GM12874 (cell line): ENCODE data around the gene CACNA1C.

ENCODE experiments used
- TF ChIP-seq, protein P1 (sequence below): IDR thresholded peaks from 2 replicates; pipeline ENCODE4 v1.5.1; 2011; ENCODE audit warnings: low read depth, mild to moderate bottlenecking, control low read depth, low read length, moderate library complexity; ENCODE audit not compliant: insufficient read depth

The CACNA1C gene

DNA sequence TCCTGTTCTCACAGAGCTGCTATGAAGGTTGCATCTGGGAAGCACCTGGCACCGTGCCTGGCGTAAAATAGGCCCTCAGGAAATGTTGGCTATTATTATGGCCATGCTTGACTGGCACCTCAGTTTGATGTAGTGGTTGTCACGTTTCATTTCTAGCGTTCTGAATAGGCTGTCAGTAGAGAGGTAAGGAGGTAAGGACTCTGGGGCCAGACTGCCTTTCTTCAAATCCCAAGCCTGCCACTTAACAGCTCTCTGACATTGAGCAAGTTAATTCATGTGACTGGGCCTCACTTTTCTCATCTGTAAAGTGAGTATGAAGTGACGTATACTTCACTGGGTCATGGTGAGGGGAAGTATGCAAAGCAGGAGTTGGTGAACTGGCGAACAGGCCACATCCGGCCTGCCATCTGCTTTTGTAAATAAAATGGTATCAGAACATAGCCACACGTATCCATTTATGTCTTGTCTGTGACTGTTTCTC, 196.2 kb downstream of the CACNA1C start:
- TF ChIP-seq, protein P1, sequence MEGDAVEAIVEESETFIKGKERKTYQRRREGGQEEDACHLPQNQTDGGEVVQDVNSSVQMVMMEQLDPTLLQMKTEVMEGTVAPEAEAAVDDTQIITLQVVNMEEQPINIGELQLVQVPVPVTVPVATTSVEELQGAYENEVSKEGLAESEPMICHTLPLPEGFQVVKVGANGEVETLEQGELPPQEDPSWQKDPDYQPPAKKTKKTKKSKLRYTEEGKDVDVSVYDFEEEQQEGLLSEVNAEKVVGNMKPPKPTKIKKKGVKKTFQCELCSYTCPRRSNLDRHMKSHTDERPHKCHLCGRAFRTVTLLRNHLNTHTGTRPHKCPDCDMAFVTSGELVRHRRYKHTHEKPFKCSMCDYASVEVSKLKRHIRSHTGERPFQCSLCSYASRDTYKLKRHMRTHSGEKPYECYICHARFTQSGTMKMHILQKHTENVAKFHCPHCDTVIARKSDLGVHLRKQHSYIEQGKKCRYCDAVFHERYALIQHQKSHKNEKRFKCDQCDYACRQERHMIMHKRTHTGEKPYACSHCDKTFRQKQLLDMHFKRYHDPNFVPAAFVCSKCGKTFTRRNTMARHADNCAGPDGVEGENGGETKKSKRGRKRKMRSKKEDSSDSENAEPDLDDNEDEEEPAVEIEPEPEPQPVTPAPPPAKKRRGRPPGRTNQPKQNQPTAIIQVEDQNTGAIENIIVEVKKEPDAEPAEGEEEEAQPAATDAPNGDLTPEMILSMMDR: no peak

DNA sequence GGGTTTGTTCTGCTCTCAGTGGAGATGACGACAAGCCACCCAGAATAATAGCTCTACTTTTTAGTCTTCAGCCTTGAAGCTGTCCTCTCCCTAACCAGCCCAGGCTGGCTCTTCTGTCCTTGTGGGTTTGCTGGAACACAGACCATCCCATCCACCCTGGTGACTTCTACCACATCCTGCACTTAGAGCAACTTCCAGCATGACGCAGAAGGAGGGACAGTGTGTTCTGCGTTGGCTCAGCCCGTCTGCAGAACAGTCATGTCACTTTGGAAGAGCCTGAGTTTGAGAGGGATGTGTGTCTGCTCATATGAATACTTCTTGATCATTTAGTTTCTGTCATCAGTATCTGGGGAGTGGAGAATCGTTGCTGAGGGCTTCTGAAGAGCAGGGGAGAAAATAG, 198.0 kb downstream of the CACNA1C start:
- TF ChIP-seq, protein P1: no peak

DNA sequence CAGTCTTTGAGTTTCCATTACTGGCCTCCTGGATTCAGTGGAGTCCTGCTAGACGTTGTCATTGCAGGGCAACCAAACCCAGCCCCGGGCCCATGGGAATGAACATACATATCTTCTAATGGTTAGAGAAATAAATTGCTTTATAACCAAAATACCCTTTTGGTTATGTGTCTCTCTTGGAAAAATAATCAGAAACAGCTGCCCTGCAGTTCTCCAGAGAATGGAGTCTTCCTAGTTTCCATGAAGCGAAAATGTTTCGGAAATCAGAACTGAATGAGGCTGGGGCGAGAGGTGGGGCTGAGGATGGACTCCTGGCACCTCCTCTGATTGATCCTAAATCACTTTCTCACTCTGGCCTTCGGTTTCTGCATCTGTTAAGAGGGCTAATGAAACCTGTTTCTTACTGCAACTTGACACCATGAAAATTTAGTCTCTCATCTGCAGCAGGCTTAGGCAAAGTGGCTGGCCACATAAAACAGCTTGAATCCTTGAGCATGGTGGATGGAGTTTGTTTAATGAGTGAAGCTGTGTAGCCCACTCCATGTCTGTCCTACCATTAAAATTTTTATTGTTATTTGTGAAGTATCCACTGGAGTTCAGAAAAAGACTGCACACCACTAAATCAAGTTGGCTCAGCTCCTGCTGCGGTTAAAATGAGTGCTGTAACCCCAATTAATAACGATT, 198.9 kb downstream of the CACNA1C start:
- TF ChIP-seq, protein P1: no peak

DNA sequence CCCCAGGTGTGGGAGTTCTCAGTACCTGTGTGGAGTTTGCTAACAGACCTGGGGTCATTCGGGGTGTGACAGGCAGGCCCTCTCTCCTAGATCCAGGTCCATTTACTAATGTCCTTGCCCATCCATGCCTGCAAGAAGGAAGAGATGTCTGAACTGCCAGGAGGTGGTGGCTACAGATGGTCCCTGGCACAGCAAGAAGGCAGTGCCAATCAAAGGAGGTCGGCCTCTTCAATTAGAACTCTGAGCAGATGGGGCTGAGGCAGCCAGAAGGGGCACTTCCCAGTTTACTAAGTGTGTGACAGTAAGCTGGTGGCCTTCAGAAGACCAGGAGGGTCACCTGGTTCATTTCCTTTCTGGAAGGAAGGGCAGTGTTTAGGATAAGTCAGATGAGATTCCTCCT, 202.5 kb downstream of the CACNA1C start:
- TF ChIP-seq, protein P1: no peak

DNA sequence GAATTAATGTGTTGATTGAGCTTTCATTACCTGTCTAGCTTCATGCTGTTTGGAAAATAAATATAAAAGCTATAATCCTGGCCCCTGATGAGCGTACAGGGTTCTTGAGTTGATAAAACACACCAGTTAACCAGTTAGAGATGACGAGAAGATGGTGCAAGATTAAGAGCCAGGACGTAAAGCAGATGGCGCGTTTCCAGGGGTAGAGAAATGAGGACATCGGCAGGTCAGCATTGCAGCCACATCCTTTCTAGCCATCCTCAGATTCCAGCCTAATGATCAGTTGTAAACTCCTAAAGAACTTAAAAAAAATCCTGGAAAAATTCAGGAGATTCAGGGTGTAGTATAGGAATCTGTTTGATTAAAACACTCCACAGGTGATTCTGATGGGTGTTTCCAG, 203.7 kb downstream of the CACNA1C start:
- TF ChIP-seq, protein P1: no peak

DNA sequence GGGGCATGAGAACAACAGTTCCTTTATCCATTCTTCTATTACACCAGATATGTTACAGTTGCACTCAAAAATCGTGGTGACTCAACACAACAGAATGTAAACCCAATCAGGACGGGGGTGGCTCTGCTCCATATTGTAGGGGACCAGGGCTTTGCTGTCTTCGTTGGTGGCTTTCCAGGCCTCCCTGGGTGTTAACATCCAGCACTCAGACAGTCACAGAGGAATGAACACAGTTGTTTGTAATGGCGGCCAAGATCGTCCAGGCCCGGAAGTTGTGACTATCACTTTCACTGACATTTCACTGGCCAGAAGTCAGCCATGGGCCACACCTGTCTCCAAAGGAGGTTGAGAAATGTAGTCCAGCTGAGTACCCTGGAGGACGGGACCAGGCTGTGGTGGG, 204.1 kb downstream of the CACNA1C start:
- TF ChIP-seq, protein P1: no peak

DNA sequence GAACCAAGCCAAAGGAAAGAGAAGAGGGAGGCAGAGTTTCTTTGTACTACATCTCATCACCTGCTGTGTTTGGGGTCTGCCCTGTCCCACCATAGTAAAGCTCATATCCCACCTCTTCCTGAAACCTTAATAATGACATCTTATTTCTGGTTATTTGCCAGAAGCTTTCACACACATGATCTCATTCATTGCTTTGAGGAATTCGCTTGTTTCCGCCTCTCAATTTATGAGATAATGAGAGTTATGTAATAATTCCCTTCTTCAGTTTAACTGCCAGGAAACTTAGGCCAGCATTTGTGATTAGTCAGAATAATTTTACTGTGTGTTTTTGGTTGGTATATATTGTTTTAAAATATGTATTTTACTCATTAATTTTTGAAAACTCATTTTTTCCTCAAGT, 205.2 kb downstream of the CACNA1C start:
- TF ChIP-seq, protein P1: no peak
